IPS-18a (cell line): ENCODE measurements around the gene ADGRB3.

ENCODE experiments used
- H3K27ac ChIP-seq: one replicate; pipeline ENCODE4 v1.5.1; 2013; ENCODE audit warnings: low read length
- H3K27me3 ChIP-seq: one replicate; pipeline ENCODE4 v1.6.1; 2013; ENCODE audit warnings: mild to moderate bottlenecking, low read length; ENCODE audit not compliant: control insufficient read depth, insufficient read depth
- H3K36me3 ChIP-seq: one replicate; pipeline ENCODE4 v1.6.1; 2013; ENCODE audit warnings: low read depth, low read length; ENCODE audit not compliant: control insufficient read depth
- H3K4me1 ChIP-seq: one replicate; pipeline ENCODE4 v1.6.1; 2013; ENCODE audit warnings: low read depth, low read length; ENCODE audit not compliant: control insufficient read depth
- H3K4me3 ChIP-seq: one replicate; pipeline ENCODE4 v1.5.1; 2013; ENCODE audit warnings: low read length
- H3K9ac ChIP-seq: one replicate; pipeline ENCODE4 v1.6.1; 2013; ENCODE audit warnings: mild to moderate bottlenecking, low read length, moderate library complexity
- H3K9me3 ChIP-seq: one replicate; pipeline ENCODE4 v1.6.1; 2013; ENCODE audit warnings: low read depth, low read length; ENCODE audit not compliant: control insufficient read depth

The ADGRB3 gene

GRCh38 chr6:68709882-68710281 is 74.8 kb downstream of the ADGRB3 start:
- no peak overlapping the region for H3K27ac ChIP-seq
- peaks cover 13% of the 10 kb centered on the region for H3K4me1 ChIP-seq
- H3K27me3 ChIP-seq = no peaks in the 10 kb centered on the region
- H3K4me3 ChIP-seq = no peak overlapping the region
- H3K9ac ChIP-seq = no peak overlapping the region
- no peaks in the 10 kb centered on the region for H3K36me3 ChIP-seq
- no peaks in the 10 kb centered on the region for H3K9me3 ChIP-seq

- Histone ChIP-seq H3K27me3 (no peaks in the 10 kb centered on the region), H3K4me1 (peaks cover 6% of the 10 kb centered on the region), H3K27ac (no peak overlapping the region), H3K36me3 (no peaks in the 10 kb centered on the region), H3K4me3 (no peak overlapping the region), H3K9ac (no peak overlapping the region), H3K9me3 (no peaks in the 10 kb centered on the region)
Observed at GRCh38 chr6:68710496-68710895, 75.4 kb downstream of the ADGRB3 start.

- Histone ChIP-seq H3K4me3 (no peak overlapping the region), H3K4me1 (peaks cover 6% of the 10 kb centered on the region), H3K27me3 (no peaks in the 10 kb centered on the region), H3K27ac (no peak overlapping the region), H3K36me3 (no peaks in the 10 kb centered on the region), H3K9me3 (no peaks in the 10 kb centered on the region), H3K9ac (no peak overlapping the region)
Observed at GRCh38 chr6:68710916-68711315, 75.8 kb downstream of the ADGRB3 start.

GRCh38 chr6:68711386-68712000 is 76.4 kb downstream of the ADGRB3 start:
- no peak overlapping the region for H3K4me3 ChIP-seq
- H3K9me3 ChIP-seq = no peaks in the 10 kb centered on the region
- peaks cover 6% of the 10 kb centered on the region for H3K4me1 ChIP-seq
- H3K9ac ChIP-seq = no peak overlapping the region
- H3K36me3 ChIP-seq = no peaks in the 10 kb centered on the region
- no peak overlapping the region for H3K27ac ChIP-seq
- no peaks in the 10 kb centered on the region for H3K27me3 ChIP-seq

GRCh38 chr6:68716620-68717019 is 81.5 kb downstream of the ADGRB3 start:
- H3K36me3 ChIP-seq = no peaks in the 10 kb centered on the region
- H3K4me1 ChIP-seq = no peaks in the 10 kb centered on the region
- H3K9me3 ChIP-seq = no peaks in the 10 kb centered on the region
- no peak overlapping the region for H3K4me3 ChIP-seq
- no peaks in the 10 kb centered on the region for H3K27me3 ChIP-seq
- H3K27ac ChIP-seq = no peak overlapping the region
- H3K9ac ChIP-seq = no peak overlapping the region

- Histone ChIP-seq H3K36me3 (no peaks in the 10 kb centered on the region), H3K9me3 (no peaks in the 10 kb centered on the region), H3K27me3 (no peaks in the 10 kb centered on the region), H3K4me3 (no peak overlapping the region), H3K4me1 (no peaks in the 10 kb centered on the region), H3K27ac (no peak overlapping the region), H3K9ac (no peak overlapping the region)
Observed at GRCh38 chr6:68718385-68719073, 83.4 kb downstream of the ADGRB3 start.

- Histone ChIP-seq H3K4me1 (no peaks in the 10 kb centered on the region), H3K9ac (no peak overlapping the region), H3K36me3 (no peaks in the 10 kb centered on the region), H3K27me3 (no peaks in the 10 kb centered on the region), H3K27ac (no peak overlapping the region), H3K9me3 (no peaks in the 10 kb centered on the region), H3K4me3 (no peak overlapping the region)
Observed at GRCh38 chr6:68719761-68720160, 84.7 kb downstream of the ADGRB3 start.

- Histone ChIP-seq H3K4me3 (no peak overlapping the region), H3K27ac (no peak overlapping the region), H3K9me3 (no peaks in the 10 kb centered on the region), H3K36me3 (no peaks in the 10 kb centered on the region), H3K27me3 (no peaks in the 10 kb centered on the region), H3K4me1 (no peaks in the 10 kb centered on the region), H3K9ac (no peak overlapping the region)
Observed at GRCh38 chr6:68722891-68723527, 87.9 kb downstream of the ADGRB3 start.

- no peaks in the 10 kb centered on the region for H3K27me3 ChIP-seq
- H3K4me1 ChIP-seq = no peaks in the 10 kb centered on the region
- no peak overlapping the region for H3K27ac ChIP-seq
- H3K9ac ChIP-seq = no peak overlapping the region
- no peaks in the 10 kb centered on the region for H3K9me3 ChIP-seq
- no peaks in the 10 kb centered on the region for H3K36me3 ChIP-seq
- H3K4me3 ChIP-seq = no peak overlapping the region
Observed at GRCh38 chr6:68724060-68724459, 89.0 kb downstream of the ADGRB3 start.

GRCh38 chr6:68726337-68726736 is 91.3 kb downstream of the ADGRB3 start:
- Histone ChIP-seq H3K9ac (no peak overlapping the region), H3K4me3 (no peak overlapping the region), H3K4me1 (no peaks in the 10 kb centered on the region), H3K27me3 (no peaks in the 10 kb centered on the region), H3K36me3 (no peaks in the 10 kb centered on the region), H3K27ac (no peak overlapping the region), H3K9me3 (no peaks in the 10 kb centered on the region)

GRCh38 chr6:68726992-68727391 is 91.9 kb downstream of the ADGRB3 start:
- H3K4me1 ChIP-seq = no peaks in the 10 kb centered on the region
- no peak overlapping the region for H3K4me3 ChIP-seq
- no peaks in the 10 kb centered on the region for H3K27me3 ChIP-seq
- H3K9ac ChIP-seq = no peak overlapping the region
- H3K27ac ChIP-seq = no peak overlapping the region
- H3K36me3 ChIP-seq = no peaks in the 10 kb centered on the region
- no peaks in the 10 kb centered on the region for H3K9me3 ChIP-seq

- no peaks in the 10 kb centered on the region for H3K27me3 ChIP-seq
- H3K4me3 ChIP-seq = no peak overlapping the region
- no peaks in the 10 kb centered on the region for H3K4me1 ChIP-seq
- no peak overlapping the region for H3K9ac ChIP-seq
- no peak overlapping the region for H3K27ac ChIP-seq
- H3K9me3 ChIP-seq = no peaks in the 10 kb centered on the region
- no peaks in the 10 kb centered on the region for H3K36me3 ChIP-seq
Observed at GRCh38 chr6:68727699-68728098, 92.6 kb downstream of the ADGRB3 start.
